Subcutaneous adipose tissue (tissue), 4 donors: Measurements from ENCODE around the gene ARHGEF10L. TPM values are rescaled to one million over a fixed set of nuclear protein-coding genes. Genes with fewer than 3 reads are reported as not detected.

Source experiments
- total RNA-seq, 4 donors: library from RNA; depleted of rRNA; stranded (reverse); fragments of >200 nt; gene quantifications; one replicate each; pipeline ENCODE4 v1.1.0, GENCODE V29; 2016
- TF ChIP-seq, protein P1 (sequence below): fragments of 450-650 bp; IDR thresholded peaks from one replicate; pipeline ENCODE4 v1.5.1; 2016; ENCODE audit warnings: low read depth, mild to moderate bottlenecking, control low read depth, antibody characterized with exemption, moderate library complexity

ARHGEF10L gene
- total RNA-seq, 4 donors from 2014 or later = 19.1 to 54.6 (median 41.7) TPM

DNA sequence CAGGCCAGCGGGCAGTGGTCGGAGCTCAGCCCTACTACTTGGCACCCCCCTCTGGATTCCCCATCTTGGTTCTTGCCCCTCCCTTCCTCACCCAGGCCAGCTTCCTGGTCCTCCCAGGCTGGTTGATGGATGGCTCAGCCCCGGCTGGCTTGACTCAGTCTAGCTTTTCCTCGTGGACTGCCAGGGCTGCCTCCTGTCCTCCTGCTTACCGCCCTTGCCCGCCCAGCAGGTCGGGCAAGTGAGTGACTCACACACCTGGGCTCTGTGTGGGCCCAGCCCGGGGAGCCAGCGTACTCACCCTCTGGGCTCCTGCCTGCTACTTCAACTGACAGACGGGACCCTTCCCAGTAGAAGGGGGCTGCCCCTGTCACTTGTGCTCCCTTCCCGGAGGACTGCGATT, 19.5 kb upstream of the ARHGEF10L start:
- TF ChIP-seq, protein P1, sequence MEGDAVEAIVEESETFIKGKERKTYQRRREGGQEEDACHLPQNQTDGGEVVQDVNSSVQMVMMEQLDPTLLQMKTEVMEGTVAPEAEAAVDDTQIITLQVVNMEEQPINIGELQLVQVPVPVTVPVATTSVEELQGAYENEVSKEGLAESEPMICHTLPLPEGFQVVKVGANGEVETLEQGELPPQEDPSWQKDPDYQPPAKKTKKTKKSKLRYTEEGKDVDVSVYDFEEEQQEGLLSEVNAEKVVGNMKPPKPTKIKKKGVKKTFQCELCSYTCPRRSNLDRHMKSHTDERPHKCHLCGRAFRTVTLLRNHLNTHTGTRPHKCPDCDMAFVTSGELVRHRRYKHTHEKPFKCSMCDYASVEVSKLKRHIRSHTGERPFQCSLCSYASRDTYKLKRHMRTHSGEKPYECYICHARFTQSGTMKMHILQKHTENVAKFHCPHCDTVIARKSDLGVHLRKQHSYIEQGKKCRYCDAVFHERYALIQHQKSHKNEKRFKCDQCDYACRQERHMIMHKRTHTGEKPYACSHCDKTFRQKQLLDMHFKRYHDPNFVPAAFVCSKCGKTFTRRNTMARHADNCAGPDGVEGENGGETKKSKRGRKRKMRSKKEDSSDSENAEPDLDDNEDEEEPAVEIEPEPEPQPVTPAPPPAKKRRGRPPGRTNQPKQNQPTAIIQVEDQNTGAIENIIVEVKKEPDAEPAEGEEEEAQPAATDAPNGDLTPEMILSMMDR = no peak

DNA sequence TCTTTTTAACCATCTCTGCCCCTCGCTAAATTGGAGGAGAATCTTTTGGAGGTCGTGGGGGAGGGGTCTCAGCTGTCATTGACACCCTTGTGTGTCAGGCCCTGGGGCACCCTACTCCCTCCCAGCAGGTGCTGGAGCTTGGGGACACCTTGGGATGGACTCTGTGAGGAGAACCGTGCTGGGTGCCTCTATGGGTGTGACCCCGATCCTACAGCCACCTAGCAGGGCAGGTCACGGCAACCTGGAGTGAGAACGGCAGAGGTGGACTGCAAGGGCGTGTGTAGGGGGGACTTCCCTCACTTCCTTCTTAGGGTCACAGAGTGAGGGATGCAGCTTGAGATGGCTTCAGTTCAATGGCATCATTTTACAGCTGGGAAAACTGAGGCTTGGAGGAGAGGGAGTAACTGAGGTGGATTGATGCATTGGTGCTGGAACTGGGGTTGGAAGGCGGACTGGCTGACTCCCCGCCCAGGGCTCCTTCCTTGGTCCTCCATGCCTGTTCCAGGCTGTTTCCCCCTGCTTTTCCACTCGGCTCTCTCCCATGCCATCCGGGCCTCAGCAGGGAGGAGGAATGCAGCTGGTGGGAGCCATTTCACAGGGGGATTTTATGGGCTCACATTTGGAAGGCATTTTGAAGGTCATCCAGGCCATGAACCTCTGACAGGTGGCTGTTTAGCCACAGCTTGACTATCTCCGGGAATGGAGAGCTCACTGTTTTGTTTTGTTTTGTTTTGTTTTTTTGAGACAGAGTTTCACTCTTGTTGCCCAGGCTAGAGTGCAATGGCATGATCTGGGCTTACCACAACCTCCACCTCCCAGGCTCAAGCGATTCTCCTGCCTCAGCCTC, 18.8 kb upstream of the ARHGEF10L start:
- TF ChIP-seq, protein P1 = no peak

DNA sequence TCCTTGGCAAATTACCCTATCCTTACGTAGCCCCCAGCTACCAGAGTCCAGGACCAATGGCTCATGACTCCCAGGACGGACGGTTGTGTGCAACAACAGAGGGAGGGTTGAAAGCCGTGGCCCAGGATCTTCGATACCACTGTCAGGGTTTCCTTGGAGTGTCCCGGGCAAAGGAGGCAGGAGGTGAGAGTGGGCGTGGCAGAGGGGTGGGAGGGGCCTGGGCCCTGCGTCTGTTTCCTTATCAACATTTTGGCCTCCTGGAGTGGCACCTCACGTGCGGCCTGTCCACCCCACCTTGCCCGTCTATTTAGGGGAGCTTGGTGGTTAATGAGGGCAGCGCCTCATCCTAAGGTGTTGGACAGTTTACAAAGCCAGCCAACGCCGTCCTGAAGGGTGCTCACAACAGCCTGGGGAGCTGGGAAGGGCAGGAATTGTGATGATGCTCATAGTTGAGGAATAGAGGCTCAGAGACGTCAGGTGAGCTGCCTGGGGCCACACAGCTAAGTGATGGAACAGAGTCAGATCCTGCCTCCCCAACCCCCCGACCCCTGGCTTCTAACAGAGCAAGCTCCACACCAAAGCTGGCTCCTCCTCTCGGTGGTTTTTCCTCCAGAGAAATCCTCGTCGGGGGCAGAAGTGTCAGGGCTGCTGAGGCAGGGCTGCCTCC, 17.4 kb upstream of the ARHGEF10L start:
- TF ChIP-seq, protein P1 = no peak

DNA sequence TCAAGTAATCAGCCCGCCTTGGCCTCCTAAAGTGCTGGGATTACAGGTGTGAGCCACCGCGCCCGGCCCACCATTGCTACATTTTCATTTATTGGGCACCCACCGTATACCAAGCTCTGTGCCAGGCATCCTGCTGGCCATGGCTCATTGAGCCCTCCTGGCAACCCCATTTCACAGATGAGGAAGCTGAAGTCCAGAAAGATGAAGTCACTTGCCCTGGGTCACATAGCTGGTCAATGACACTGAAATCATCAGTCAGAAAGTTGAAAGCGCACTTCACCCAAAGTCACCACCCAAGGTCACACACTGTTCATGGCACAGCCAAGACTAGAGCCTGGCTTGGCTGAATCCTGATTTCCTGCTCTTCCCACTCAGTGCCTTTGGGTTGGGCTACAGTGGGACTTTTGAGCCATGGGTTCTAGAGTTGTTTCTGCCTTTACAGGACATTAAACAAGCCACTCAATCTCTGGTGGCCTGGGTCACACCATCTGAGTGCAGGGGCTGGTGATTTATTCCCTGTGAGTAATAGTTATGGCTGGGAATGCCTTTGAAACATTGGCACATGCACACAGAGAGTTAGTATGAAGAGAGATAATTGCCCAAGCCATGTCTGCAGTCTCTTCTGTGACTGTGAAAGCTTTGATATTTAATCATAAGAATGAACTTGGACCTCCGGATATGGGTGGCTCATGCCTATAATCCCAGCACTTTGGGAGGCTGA, 16.0 kb upstream of the ARHGEF10L start:
- TF ChIP-seq, protein P1 = no peak

DNA sequence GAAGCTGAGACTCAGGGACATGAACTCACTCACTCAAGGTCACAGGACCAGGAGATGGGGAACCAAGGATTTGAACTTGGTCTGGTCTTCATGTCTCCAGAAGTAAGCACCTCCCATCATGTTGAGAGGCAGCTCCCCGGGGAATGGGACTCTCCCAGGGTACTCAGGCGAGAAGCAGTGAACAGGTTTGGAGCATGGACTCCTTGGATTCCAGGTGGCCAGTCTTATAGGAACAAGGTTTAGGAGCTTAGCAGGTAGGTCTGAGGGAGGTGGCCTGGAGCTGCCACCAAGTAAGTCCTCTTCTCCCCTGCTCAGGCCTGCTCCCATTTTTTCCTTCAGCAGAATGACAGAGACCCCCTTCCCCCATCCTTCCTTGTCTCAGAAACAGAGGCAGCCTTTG, 14.9 kb upstream of the ARHGEF10L start:
- TF ChIP-seq, protein P1 = no peak

DNA sequence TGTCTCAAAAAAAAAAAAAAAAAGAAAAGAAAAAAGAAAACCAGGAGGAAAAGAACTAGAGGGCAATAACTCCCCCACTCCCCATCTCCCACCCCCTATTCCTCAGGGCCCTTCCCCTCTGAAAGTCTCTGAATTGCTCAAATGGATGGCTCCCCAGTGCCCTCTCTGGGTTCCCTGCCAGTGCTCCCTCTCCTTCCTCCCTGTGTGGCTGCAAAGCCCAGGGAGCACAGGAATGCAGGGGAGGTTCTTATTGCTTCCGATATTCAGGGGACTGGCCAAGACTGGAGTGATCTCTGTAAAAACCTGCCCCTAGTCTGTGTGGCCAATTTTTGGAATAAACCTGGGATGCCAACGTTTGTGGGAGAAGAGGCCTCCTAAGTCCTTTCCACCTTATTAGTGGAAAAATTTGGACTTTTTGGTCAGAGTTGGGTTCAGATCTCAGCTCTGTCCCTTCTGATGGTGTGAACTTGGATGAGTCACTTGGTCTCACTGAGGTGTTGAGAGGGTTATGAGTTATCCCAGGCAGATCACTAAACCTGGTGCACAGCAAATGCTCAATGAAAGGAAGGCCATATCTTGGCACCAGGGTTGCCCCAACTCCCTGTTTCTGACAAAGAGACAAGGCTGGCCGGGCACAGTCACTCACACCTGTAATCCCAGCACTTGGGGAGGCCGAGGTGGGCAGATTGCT, 13.4 kb upstream of the ARHGEF10L start:
- TF ChIP-seq, protein P1 = no peak
